Measurements from ENCODE around the gene ACTL6B. TPM values are rescaled to one million over a fixed set of nuclear protein-coding genes. Genes with fewer than 3 reads are reported as not detected.

Gene ACTL6B
- total RNA-seq, 3 donors from 2014 or later = not detected

- intact Hi-C loops (cut with DNase I; ENCODE audit: low total_unique reads) = no loop called here
- Histone ChIP-seq H3K4me1 (no peaks in the 10 kb centered on the region), H3K27ac (no peak overlapping the region), H3K4me3 (no peak overlapping the region), H3K9me3 (no peaks in the 10 kb centered on the region), H3K27me3 (peaks cover 12 to 43% of the 10 kb centered on the region in 2 donors), H3K36me3 (no peaks in the 10 kb centered on the region)
- TF ChIP-seq, protein P1, sequence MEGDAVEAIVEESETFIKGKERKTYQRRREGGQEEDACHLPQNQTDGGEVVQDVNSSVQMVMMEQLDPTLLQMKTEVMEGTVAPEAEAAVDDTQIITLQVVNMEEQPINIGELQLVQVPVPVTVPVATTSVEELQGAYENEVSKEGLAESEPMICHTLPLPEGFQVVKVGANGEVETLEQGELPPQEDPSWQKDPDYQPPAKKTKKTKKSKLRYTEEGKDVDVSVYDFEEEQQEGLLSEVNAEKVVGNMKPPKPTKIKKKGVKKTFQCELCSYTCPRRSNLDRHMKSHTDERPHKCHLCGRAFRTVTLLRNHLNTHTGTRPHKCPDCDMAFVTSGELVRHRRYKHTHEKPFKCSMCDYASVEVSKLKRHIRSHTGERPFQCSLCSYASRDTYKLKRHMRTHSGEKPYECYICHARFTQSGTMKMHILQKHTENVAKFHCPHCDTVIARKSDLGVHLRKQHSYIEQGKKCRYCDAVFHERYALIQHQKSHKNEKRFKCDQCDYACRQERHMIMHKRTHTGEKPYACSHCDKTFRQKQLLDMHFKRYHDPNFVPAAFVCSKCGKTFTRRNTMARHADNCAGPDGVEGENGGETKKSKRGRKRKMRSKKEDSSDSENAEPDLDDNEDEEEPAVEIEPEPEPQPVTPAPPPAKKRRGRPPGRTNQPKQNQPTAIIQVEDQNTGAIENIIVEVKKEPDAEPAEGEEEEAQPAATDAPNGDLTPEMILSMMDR (IDR thresholded peaks at IDR 0.05) = no peak
- TF ChIP-seq POLR2A (IDR thresholded peaks at IDR 0.05) (no peak), POLR2AphosphoS5 (IDR thresholded peaks at IDR 0.05) (no peak)
- no peak for DNase-seq (ENCODE audit: low spot score in 2 of 2)
Observed at GRCh38 chr7:100654908-100655831, 1.1 kb downstream of the ACTL6B start.

- no peak for DNase-seq (ENCODE audit: low spot score in 2 of 2)
- Histone ChIP-seq H3K4me3 (no peak overlapping the region), H3K27ac (no peak overlapping the region), H3K9me3 (no peaks in the 10 kb centered on the region), H3K4me1 (no peaks in the 10 kb centered on the region), H3K27me3 (peaks cover 3 to 19% of the 10 kb centered on the region in 2 donors), H3K36me3 (no peaks in the 10 kb centered on the region)
- intact Hi-C loops (cut with DNase I; ENCODE audit: low total_unique reads) = no loop called here
- TF ChIP-seq POLR2A (IDR thresholded peaks at IDR 0.05) (no peak), POLR2AphosphoS5 (IDR thresholded peaks at IDR 0.05) (no peak)
- TF ChIP-seq, protein P1 (IDR thresholded peaks at IDR 0.05) = no peak
Observed at GRCh38 chr7:100649826-100650565, 6.3 kb downstream of the ACTL6B start.

DNA sequence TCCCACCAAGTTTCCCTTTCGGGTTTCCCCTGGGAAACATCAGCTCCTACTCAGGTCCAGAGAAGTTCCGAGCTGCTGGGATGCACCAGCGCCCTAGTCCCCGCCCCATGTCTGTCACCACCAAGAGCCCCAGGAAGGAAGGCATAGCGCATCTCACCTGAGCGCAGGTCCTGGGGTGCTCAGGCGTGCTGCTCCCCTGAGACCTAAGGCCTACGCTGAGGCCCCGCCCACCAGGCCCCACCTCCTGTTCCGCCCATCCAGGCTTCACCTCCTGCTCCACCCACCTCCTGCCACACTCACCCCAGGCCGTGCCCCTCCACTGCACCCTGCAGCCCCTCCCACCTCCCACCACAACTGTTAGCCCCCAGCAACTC lies 13.7 kb downstream of the ACTL6B start:
- TF ChIP-seq, protein P1 (IDR thresholded peaks at IDR 0.05) = no peak
- TF ChIP-seq POLR2AphosphoS5 (IDR thresholded peaks at IDR 0.05) = no peak
- no peak for TF ChIP-seq POLR2A (IDR thresholded peaks at IDR 0.05)

DNA sequence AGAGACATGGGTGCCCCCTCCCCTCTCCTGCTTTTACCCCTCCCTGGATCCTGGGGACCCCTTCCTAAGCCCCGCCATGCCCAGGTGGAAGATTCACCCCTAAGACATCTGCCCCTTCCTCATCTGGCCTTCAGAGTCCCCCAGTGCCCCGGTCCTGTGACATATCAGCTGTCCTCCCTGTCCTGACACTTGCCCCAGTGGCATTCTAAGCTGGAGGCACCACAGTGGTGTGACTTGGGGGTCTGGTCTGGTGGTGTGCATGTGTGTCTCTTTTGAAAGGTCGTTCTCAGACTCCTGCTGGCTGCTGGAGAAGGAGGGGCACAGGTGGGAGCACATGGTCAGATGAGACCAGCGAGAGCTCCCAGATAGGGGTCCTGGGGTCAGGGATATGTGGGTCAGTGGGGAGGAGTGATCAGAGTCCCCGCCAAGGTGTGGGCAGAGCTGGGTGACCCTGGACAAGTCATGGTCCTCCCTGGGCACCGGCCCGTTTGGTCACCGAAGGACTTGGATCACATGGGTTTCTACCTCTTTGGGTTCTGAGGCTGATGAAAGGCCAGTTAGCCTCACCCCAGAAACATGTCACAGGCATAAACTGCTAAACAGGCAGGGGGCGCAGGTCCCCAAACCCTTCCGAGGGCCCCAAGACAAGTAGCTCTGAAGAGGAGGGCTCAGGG lies 14.3 kb downstream of the ACTL6B start:
- intact Hi-C loops (cut with DNase I; ENCODE audit: low total_unique reads) = no loop called here
- peaks cover 7 to 18% of the 10 kb centered on the region in 2 donors for H3K27me3 ChIP-seq
- no peak for TF ChIP-seq POLR2A (IDR thresholded peaks at IDR 0.05)
- no peak for TF ChIP-seq POLR2AphosphoS5 (IDR thresholded peaks at IDR 0.05)
- TF ChIP-seq, protein P1 (IDR thresholded peaks at IDR 0.05) = no peak
- no peaks in the 10 kb centered on the region for H3K36me3 ChIP-seq
- no peak overlapping the region for H3K27ac ChIP-seq
- no peak for DNase-seq (ENCODE audit: low spot score in 2 of 2)
- H3K4me3 ChIP-seq = no peak overlapping the region
- no peaks in the 10 kb centered on the region for H3K9me3 ChIP-seq
- no peaks in the 10 kb centered on the region for H3K4me1 ChIP-seq

More for the DNA sequence above, 13.7 kb downstream of the ACTL6B start:
- H3K27ac ChIP-seq = no peak overlapping the region
- H3K9me3 ChIP-seq = no peaks in the 10 kb centered on the region
- no peak for DNase-seq (ENCODE audit: low spot score in 2 of 2)
- no peak overlapping the region for H3K4me3 ChIP-seq
- intact Hi-C loops (cut with DNase I; ENCODE audit: low total_unique reads) = no loop called here
- no peaks in the 10 kb centered on the region for H3K36me3 ChIP-seq
- peaks cover 7 to 23% of the 10 kb centered on the region in 2 donors for H3K27me3 ChIP-seq
- no peaks in the 10 kb centered on the region for H3K4me1 ChIP-seq

Measured in breast epithelium (tissue), 4 donors.